Stomach (tissue), 9 donors: ENCODE data around the gene SMOC2. TPM values are rescaled to one million over a fixed set of nuclear protein-coding genes. Genes with fewer than 3 reads are reported as not detected.

Experiments
- DNase-seq, 2 donors: peaks; one replicate each; pipeline versions ENCODE4 v3.0.0 to v3.0.0-alpha.2; 2013 to 2019
- H3K27ac ChIP-seq, 5 donors: fragments of 200-600 bp in 4 of 5; sonication (generic) in 4 of 5; one replicate each; pipeline ENCODE4 v1.5.1; 2013 to 2019; ENCODE audit warnings: mild to moderate bottlenecking in 1 of 5, moderate library complexity in 1 of 5
- H3K27me3 ChIP-seq, 3 donors: fragments of 200-600 bp; sonication (generic); one replicate each; pipeline ENCODE4 v1.5.1; 2017 to 2019; ENCODE audit warnings: mixed run types in 1 of 3
- H3K36me3 ChIP-seq, 4 donors: fragments of 200-600 bp; sonication (generic); 1 replicate in 3 of 4; 2 replicates in 1 of 4; pipeline ENCODE4 v1.5.1; 2016 to 2019
- H3K4me1 ChIP-seq, 4 donors: fragments of 200-600 bp; sonication (generic); one replicate each; pipeline ENCODE4 v1.5.1; 2016 to 2019
- H3K4me3 ChIP-seq, 4 donors: fragments of 200-600 bp; sonication (generic) in 3 of 4; one replicate each; pipeline ENCODE4 v1.5.1; 2016 to 2019; ENCODE audit warnings: mild to moderate bottlenecking in 1 of 4
- H3K9me3 ChIP-seq, 4 donors: fragments of 200-600 bp; sonication (generic); one replicate each; pipeline ENCODE4 v1.5.1; 2016 to 2019
- CTCF ChIP-seq, 7 experiments: fragments of 450-650 bp in 4 of 7; fragments of 200-600 bp in 3 of 7; sonication (generic) in 3 of 7; IDR thresholded peaks; one replicate each; pipeline ENCODE4 v1.5.1; 2016 to 2019; ENCODE audit warnings: antibody characterized with exemption in 7 of 7, control low read depth in 2 of 7, mild to moderate bottlenecking in 1 of 7
- EP300 ChIP-seq: sonication (generic); formaldehyde crosslinking; IDR thresholded peaks from one replicate; pipeline ENCODE4 v1.6.1; 2017; ENCODE audit warnings: antibody characterized with exemption
- POLR2A ChIP-seq, 4 donors: fragments of 450-650 bp; IDR thresholded peaks; one replicate each; pipeline ENCODE4 v1.6.1; 2016; ENCODE audit warnings: antibody characterized with exemption in 4 of 4, control low read depth in 2 of 4, mild to moderate bottlenecking in 1 of 4, moderate library complexity in 1 of 4
- POLR2AphosphoS5 ChIP-seq, 3 donors: sonication (generic); formaldehyde crosslinking; IDR thresholded peaks; one replicate each; pipeline ENCODE4 v1.6.1; 2016; ENCODE audit warnings: antibody characterized with exemption in 3 of 3
- WGBS, 5 donors: extraction: QIAGEN DNeasy Blood & Tissue Kit in 3 of 5; methylation state at CpG; one replicate each; pipeline versions ENCODE4 v1.1.5 to v1.1.7; 2013 to 2018; 5-methylcytosine and 5-hydroxymethylcytosine counted together
- intact Hi-C: fragments of 100-400 bp; cut with DNase I; formaldehyde crosslinking; loops from one replicate; pipeline ENCODE4 v1.15.1; 2023; ENCODE audit warnings: low total_unique reads
- polyA plus RNA-seq, 3 donors: library from polyadenylated mRNA; stranded (reverse); fragments of 200-250 nt; gene quantifications; one replicate each; pipeline ENCODE4 v1.2.3, GENCODE V29; 2013
- total RNA-seq, 5 donors: library from RNA; depleted of rRNA; stranded (reverse); fragments of >200 nt; gene quantifications; one replicate each; pipeline versions ENCODE4 v1.1.0 to v1.2.3, GENCODE V29; 2014 to 2016
- donor health status: healthy with polysubstance abuse.
- donor health status: Bipolar disorder and iron deficiency.
- donor health status: healthy.

SMOC2 gene
- total and polyA plus RNA-seq, 8 donors, result 7.9 to 520 (median 76.9) TPM

GRCh38 chr6:168624540-168624939 lies 183.6 kb downstream of the SMOC2 start:
- intact Hi-C loops, result no loop called here
- no peak overlapping the region for H3K4me3 ChIP-seq
- peak overlapping the region in 1 of 5 donors; percentile 56 for H3K27ac ChIP-seq
- no peaks in the 10 kb centered on the region for H3K9me3 ChIP-seq
- 89 to 98% (median 92%) methylated on average over 2 of the region's 2 CpGs for WGBS, 5 donors
- H3K27me3 ChIP-seq, result no peaks in the 10 kb centered on the region
- no peaks in the 10 kb centered on the region for H3K36me3 ChIP-seq
- peaks cover 0 to 25% (median 10%) of the 10 kb centered on the region in 4 donors for H3K4me1 ChIP-seq
- no peak for DNase-seq
- TF ChIP-seq POLR2AphosphoS5 (IDR thresholded peaks at IDR 0.05), result no peak

- Histone ChIP-seq H3K27me3 (no peaks in the 10 kb centered on the region), H3K9me3 (no peaks in the 10 kb centered on the region), H3K4me1 (peaks cover 0 to 21% (median 9%) of the 10 kb centered on the region in 4 donors), H3K4me3 (no peak overlapping the region), H3K27ac (peak overlapping the region in 1 of 5 donors; percentile 56), H3K36me3 (no peaks in the 10 kb centered on the region)
- DNase-seq, result no peak
- 89 to 96% (median 92%) methylated on average over 8 to 15 of the region's 15 CpGs for WGBS, 5 donors
- TF ChIP-seq CTCF (IDR thresholded peaks at IDR 0.05) (no peak), POLR2A (IDR thresholded peaks at IDR 0.05) (no peak), EP300 (no peak), POLR2AphosphoS5 (IDR thresholded peaks at IDR 0.05) (no peak)
- intact Hi-C loops, result no loop called here
Measured at GRCh38 chr6:168624948-168625347, 184.0 kb downstream of the SMOC2 start.

GRCh38 chr6:168625602-168626001 lies 184.6 kb downstream of the SMOC2 start:
- 33 to 65% (median 52%) methylated on average over 18 of the region's 18 CpGs for WGBS, 5 donors
- H3K4me1 ChIP-seq, result peaks cover 0 to 18% (median 8%) of the 10 kb centered on the region in 4 donors
- H3K27me3 ChIP-seq, result no peaks in the 10 kb centered on the region
- no peak for TF ChIP-seq POLR2AphosphoS5 (IDR thresholded peaks at IDR 0.05)
- peak; percentile 38 to 65 for DNase-seq
- intact Hi-C loops, result no loop called here
- no peaks in the 10 kb centered on the region for H3K36me3 ChIP-seq
- H3K4me3 ChIP-seq, result no peak overlapping the region
- H3K9me3 ChIP-seq, result no peaks in the 10 kb centered on the region
- peak overlapping the region in 2 of 5 donors; percentile 11 to 56 for H3K27ac ChIP-seq

GRCh38 chr6:168626046-168626602 lies 185.1 kb downstream of the SMOC2 start:
- TF ChIP-seq CTCF (IDR thresholded peaks at IDR 0.05), result no peak
- TF ChIP-seq POLR2A (IDR thresholded peaks at IDR 0.05), result no peak
- TF ChIP-seq EP300, result no peak
- no peak for TF ChIP-seq POLR2AphosphoS5 (IDR thresholded peaks at IDR 0.05)
- intact Hi-C loops, result no loop called here
- Histone ChIP-seq H3K4me3 (no peak overlapping the region), H3K9me3 (no peaks in the 10 kb centered on the region), H3K27me3 (no peaks in the 10 kb centered on the region), H3K36me3 (no peaks in the 10 kb centered on the region), H3K4me1 (peaks cover 0 to 18% (median 8%) of the 10 kb centered on the region in 4 donors), H3K27ac (peak overlapping the region in 1 of 5 donors; percentile 56)
- 83 to 89% (median 87%) methylated on average over 19 of the region's 19 CpGs for WGBS, 5 donors
- DNase-seq, result no peak

- no peaks in the 10 kb centered on the region for H3K27me3 ChIP-seq
- 68 to 82% (median 78%) methylated on average over 7 to 8 of the region's 8 CpGs for WGBS, 5 donors
- H3K27ac ChIP-seq, result peak overlapping the region in 2 of 5 donors; percentile 39 to 63
- H3K9me3 ChIP-seq, result no peaks in the 10 kb centered on the region
- TF ChIP-seq POLR2A (IDR thresholded peaks at IDR 0.05) (no peak), POLR2AphosphoS5 (IDR thresholded peaks at IDR 0.05) (no peak), EP300 (peak; percentile 23), CTCF (IDR thresholded peaks at IDR 0.05) (no peak)
- H3K4me1 ChIP-seq, result peaks cover 0 to 18% (median 8%) of the 10 kb centered on the region in 4 donors
- no peaks in the 10 kb centered on the region for H3K36me3 ChIP-seq
- H3K4me3 ChIP-seq, result no peak overlapping the region
- no peak for DNase-seq
- intact Hi-C loops, result no loop called here
Measured at GRCh38 chr6:168627506-168628175, 186.7 kb downstream of the SMOC2 start.
